ENCODE data around the gene ARHGAP35.
"Not testable (repeated sequence)": the region's sequence is repeated elsewhere in the genome, so short reads cannot be mapped to it uniquely, and the experiment has no call there.

DNA sequence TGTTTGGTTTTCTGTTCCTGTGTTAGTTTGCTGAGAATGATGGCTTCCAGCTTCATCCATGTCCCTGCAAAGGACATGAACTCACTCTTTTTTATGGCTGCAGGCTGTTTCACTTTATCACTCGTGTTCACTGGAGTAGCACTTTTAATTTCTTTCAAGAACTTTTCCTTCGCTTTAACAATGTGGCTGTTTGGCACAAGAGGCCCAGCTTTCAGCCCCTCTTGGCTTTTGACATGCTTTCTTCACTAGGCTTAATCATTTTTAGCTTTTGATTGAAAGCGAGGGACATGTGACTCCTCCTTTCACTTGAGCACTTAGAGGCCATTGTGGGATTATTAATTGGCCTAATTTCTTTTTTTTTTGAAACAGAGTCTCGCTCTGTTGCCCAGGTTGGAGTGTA lies 22.0 kb downstream of the ARHGAP35 start:
- TF ChIP-seq EP300 (IDR thresholded peaks at IDR 0.05; ENCODE audit: low read depth); POLR2A (IDR thresholded peaks at IDR 0.05); POLR2AphosphoS5 (IDR thresholded peaks at IDR 0.05): not testable (repeated sequence)
- TF ChIP-seq, protein P1, sequence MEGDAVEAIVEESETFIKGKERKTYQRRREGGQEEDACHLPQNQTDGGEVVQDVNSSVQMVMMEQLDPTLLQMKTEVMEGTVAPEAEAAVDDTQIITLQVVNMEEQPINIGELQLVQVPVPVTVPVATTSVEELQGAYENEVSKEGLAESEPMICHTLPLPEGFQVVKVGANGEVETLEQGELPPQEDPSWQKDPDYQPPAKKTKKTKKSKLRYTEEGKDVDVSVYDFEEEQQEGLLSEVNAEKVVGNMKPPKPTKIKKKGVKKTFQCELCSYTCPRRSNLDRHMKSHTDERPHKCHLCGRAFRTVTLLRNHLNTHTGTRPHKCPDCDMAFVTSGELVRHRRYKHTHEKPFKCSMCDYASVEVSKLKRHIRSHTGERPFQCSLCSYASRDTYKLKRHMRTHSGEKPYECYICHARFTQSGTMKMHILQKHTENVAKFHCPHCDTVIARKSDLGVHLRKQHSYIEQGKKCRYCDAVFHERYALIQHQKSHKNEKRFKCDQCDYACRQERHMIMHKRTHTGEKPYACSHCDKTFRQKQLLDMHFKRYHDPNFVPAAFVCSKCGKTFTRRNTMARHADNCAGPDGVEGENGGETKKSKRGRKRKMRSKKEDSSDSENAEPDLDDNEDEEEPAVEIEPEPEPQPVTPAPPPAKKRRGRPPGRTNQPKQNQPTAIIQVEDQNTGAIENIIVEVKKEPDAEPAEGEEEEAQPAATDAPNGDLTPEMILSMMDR (IDR thresholded peaks at IDR 0.05), result not testable (repeated sequence)

All from transverse colon (tissue), 4 donors.